ENCODE data around the gene DEFB113.
"Not testable (repeated sequence)": the region's sequence is repeated elsewhere in the genome, so short reads cannot be mapped to it uniquely, and the experiment has no call there.

The DEFB113 gene

DNA sequence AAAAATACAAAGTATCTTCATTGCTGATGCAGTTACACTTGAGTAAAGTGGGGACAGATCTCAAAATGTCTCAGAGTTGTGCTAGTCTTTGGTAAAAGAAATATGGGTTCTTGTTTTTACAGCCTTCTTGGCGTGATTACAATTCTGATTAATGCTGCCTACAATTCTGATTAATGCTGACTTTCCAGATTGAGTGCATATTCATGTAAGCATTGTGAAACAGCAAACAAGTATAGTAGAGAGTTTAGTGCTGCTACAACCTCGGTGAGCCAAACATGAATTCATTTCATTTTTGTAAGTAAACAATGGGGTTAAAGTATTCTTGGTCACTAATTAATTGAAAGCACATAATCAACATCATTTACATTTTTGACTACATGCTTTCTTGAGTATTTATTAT lies at the start of gene DEFB113:
Gene DEFB113 (minus strand): TSS at position 21 of the 400 bp plus-strand sequence. CDS start 0 bp downstream, at position 21.
- no peak for DNase-seq

DNA sequence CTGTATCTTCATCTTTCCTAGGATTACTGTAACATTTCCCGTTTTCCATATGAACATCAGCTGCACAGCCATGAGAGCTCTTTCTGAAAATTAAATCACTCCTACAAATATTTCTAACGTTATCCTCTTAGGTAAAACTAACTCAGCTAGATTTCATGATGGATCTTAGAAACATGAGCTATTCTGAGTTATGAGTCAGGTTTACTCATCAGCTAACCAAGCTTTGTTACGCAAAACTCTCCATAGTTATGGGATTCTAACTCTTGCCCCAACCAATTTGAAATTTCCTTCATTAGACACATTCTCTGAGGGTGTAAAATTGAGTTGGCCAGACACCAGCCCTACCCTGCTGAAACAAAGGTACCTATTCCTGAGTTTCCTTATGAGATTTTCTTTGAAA lies 38.4 kb upstream of the DEFB113 start:
- DNase-seq, result no peak

- no peak for DNase-seq
These were observed 33.7 kb upstream of the DEFB113 start for GRCh38 chr6:50003139-50003538.

GRCh38 chr6:49995278-49995677 lies 25.9 kb upstream of the DEFB113 start:
- DNase-seq, result no peak

DNA sequence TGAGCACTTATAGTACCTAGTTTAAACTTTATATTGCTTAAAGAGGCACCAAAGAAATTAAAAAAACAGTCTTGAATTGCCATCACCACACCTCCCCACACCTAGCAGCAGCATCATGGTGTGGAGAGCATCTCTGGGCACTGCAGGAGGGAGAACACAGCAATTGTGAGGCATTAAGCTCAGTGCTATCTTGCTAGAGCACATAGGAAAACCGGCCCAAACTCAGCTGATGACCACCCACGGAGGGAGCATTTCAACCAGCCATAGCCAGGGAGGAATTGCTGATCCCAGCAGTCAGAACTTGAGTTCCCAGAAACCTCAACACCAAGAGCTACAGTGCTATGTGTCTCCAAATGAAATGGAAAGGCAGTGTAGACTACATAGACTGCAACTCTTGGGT lies 19.5 kb upstream of the DEFB113 start:
- no peak for DNase-seq

DNA sequence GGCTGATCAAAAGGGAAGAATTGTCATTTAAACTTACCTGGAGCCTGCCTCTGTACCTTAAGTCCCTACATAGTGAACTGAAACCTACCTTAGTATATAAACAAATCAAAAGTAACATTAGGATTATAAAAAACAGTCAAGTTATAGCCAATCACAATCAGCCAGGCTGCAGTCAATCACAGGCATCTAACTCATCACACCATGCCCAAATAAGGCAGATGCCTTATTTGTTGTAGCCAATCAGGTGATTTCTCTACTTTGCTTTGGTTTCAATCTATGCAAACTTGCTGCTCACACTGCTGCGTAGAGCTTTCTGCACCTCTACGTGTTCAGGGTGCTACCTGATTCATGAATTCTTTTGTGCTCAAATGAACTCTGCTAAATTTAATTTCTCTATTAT lies 18.3 kb upstream of the DEFB113 start:
- no peak for DNase-seq

GRCh38 chr6:49986551-49986950 lies 17.1 kb upstream of the DEFB113 start:
- DNase-seq, result no peak

GRCh38 chr6:49982046-49982445 lies 12.6 kb upstream of the DEFB113 start:
- DNase-seq, result no peak

- DNase-seq, result no peak
These were observed 11.5 kb upstream of the DEFB113 start for GRCh38 chr6:49980898-49981297.

DNA sequence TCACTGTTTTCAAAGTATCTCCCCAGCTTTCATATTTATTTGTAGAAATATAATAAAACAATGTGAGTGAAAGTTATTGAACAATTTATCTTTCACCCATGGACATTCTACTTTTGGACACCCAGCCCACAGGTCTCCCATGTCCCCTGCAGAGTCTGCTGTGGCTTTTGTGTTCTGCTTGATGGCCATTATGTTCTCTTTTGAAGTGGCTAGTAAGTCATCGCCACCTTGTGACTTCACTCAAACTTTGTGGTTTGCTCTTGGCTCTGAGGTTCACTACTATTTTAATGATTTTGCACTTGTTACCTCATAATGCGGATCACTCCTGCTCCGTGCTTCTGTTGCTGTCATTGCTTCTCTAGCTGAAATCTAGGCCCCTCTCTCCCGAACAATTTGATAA lies 10.2 kb upstream of the DEFB113 start:
- DNase-seq, result no peak

GRCh38 chr6:49978332-49979226 lies 9.2 kb upstream of the DEFB113 start:
- no peak for DNase-seq

DNA sequence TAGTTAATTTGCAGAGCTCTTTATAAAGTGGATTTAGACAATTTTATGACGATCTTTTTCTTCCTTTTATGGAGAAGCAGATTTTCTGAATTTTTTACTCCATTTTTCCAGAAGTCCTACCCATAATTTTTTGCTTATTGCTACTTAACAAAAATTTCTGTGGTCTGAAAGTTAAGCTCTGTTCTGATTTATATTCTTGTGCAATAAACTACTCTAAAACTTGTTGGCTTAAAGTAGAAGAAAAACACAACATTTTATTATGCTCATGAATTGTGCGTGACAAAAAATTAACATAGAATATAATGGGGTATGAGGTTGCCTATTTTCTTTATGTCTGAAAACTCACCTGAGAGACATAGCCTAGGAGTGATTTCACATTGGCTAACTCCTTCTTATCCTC lies 2.6 kb downstream of the DEFB113 start:
- no peak for DNase-seq

GRCh38 chr6:49966334-49966733 lies 3.1 kb downstream of the DEFB113 start:
- no peak for DNase-seq

DNA sequence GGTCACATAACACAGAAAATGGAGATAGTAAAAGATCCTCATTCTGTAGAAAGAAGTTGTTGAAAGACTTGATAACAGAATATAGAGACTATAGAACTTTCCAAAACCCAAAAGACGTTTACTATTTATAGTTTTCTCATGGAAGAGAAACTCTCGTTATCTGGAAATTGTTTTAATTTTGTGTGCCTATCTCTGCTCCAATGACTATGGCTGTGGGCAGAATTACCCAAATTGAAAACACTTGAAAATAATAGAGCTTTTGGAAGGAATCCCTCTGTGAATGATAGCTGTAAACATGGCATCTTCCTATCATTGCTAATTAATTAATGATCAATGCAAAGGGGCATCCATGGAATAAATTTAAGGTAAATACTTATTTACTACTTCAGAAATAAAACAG lies 5.4 kb downstream of the DEFB113 start, which contains the start of gene DEFB114:
Gene DEFB114 (minus strand): TSS at position 101 of the 400 bp plus-strand sequence. CDS start 59 bp downstream, at position 42.
- no peak for DNase-seq

- no peak for DNase-seq
These were observed 11.2 kb downstream of the DEFB113 start for GRCh38 chr6:49958180-49958579.

DNA sequence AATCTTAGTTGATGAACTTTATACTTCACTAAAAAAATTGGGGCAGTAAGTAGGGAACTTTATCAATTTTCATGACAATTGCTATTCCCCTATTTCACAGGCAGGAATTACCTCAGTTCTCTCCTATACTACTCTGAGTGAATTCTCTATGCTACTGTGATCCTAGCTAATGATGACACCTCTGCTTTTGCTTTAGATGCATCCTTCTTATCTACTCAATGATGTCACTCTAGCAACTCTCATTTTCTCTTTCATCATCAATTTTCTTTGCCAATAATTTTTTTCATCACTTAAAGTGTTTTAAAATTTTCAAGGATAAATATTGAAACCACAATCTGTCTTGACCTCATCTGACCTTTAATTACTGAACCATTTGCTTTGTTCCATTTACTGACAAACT lies 13.6 kb downstream of the DEFB113 start:
- no peak for DNase-seq

GRCh38 chr6:49951926-49952325 lies 17.5 kb downstream of the DEFB113 start:
- no peak for DNase-seq

GRCh38 chr6:49950415-49950751 lies 19.0 kb downstream of the DEFB113 start:
- DNase-seq, result no peak

- DNase-seq, result no peak
These were observed 20.4 kb downstream of the DEFB113 start for GRCh38 chr6:49949062-49949461.

DNA sequence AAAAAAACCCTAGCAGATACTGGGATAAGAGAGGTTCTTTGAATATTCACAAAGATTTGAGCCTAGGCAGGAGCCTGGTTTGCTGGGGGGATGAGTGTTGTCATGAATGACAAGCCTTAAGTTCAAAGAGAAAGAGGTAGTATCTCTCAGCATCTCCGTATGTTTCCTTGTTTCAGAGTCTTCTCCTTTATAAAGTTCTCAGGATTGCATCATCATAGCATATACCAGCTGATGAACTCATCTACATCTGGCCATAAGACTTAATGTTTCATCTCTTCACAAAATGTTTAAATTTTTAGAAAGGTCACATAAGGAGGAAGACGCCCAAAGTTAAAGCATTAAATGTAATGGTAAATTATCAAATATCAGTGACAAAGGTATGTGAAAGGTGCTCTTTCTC lies 22.6 kb downstream of the DEFB113 start:
- DNase-seq, result no peak

DNA sequence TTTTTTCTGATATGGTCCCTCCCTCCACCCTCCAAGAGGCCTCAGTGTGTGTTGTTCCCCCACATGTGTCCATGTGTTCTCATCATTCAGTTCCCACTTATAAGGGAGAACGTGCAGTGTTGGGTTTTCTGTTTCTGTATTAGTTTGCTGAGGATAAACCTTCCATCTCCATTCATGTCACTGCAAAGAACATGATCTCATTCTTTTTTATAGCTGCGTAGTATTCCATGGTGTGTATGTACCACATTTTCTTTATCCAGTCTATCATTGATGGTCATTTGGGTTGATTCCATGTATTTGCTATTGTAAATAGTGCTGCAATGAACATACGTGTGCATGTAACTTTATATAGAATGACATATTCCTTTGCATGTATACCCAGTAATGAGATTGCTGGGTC lies 25.4 kb downstream of the DEFB113 start:
- DNase-seq, result not testable (repeated sequence)

DNA sequence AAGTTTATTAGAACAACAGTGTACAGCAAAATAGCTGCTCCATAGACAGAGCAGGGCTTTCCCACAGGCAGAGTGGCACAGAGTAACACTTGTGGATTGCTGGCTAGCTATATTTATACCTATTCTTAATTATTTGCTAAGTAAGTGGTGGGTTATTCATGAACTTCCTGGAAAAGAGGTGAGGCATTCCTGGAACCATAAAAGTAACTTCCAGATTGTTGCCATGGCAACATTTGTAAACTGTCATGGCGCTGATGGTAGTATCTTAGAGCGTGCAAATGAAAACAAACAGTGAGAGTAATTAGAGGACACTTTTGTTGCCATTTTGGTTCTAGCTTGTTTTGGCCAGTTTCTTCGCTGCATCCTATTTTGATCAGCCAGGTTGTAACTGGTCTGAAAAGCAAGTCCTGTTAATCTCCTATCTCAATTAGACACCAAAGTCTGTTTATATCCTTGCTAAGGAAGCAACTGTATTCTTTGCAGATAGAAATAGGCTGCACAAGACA lies 29.4 kb downstream of the DEFB113 start:
- no peak for DNase-seq

DNA sequence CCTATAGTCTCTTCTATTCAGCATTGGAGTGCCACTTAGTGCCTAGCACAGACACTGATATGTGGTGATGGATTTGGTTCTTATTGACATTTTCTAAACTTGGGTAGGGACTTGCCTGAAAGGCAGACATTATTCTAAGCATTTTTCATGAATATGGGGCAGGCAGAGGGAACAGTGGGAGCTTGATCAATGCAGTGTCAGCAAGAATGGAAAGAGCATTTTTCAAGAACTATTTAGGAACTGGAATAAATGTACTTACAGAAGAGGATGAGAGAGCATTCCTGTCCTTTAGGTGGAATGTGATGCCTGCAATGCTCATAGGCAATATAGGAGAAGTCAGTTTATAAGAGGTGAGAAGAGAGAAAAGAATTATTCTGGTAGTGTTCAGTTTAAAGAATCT lies 31.6 kb downstream of the DEFB113 start:
- DNase-seq, result no peak

GRCh38 chr6:49937017-49937416 lies 32.4 kb downstream of the DEFB113 start:
- DNase-seq, result no peak

- no peak for DNase-seq
These were observed 34.0 kb downstream of the DEFB113 start for GRCh38 chr6:49935387-49935786.
